HG03139 (cell line): ENCODE data around the gene FBXL20.
"Not testable (repeated sequence)": the region's sequence is repeated elsewhere in the genome, so short reads cannot be mapped to it uniquely, and the experiment has no call there.

Experiments used
- ATAC-seq: cut with Tn5 transposase; IDR thresholded peaks from one replicate; pipeline ENCODE4 v1.9.1; 2021; ENCODE audit not compliant: unreplicated experiment

The FBXL20 gene

GRCh38 chr17:39261286-39261685 lies 140.1 kb downstream of the FBXL20 start:
- no peak for ATAC-seq

- no peak for ATAC-seq
Observed at GRCh38 chr17:39252788-39253460, 148.5 kb downstream of the FBXL20 start.

- no peak for ATAC-seq
Observed at GRCh38 chr17:39251997-39252396, 149.4 kb downstream of the FBXL20 start.

- ATAC-seq = not testable (repeated sequence)
Observed at GRCh38 chr17:39250076-39250475, 151.3 kb downstream of the FBXL20 start.

GRCh38 chr17:39246274-39246673 lies 155.2 kb downstream of the FBXL20 start:
- ATAC-seq = no peak

- ATAC-seq = no peak
Observed at GRCh38 chr17:39244600-39245570, 156.5 kb downstream of the FBXL20 start.

GRCh38 chr17:39244016-39244599 lies 157.3 kb downstream of the FBXL20 start:
- ATAC-seq = no peak

GRCh38 chr17:39243155-39243554 lies 158.3 kb downstream of the FBXL20 start:
- no peak for ATAC-seq

GRCh38 chr17:39240631-39241030 lies 160.8 kb downstream of the FBXL20 start:
- no peak for ATAC-seq

- no peak for ATAC-seq
Observed at GRCh38 chr17:39239640-39240314, 161.6 kb downstream of the FBXL20 start.

GRCh38 chr17:39238311-39238972 lies 163.0 kb downstream of the FBXL20 start:
- ATAC-seq = no peak

GRCh38 chr17:39237586-39237985 lies 163.8 kb downstream of the FBXL20 start:
- no peak for ATAC-seq

- ATAC-seq = no peak
Observed at GRCh38 chr17:39236981-39237441, 164.4 kb downstream of the FBXL20 start.

GRCh38 chr17:39236450-39236927 lies 164.9 kb downstream of the FBXL20 start:
- no peak for ATAC-seq

GRCh38 chr17:39235555-39236449 lies 165.6 kb downstream of the FBXL20 start:
- ATAC-seq = no peak

- no peak for ATAC-seq
Observed at GRCh38 chr17:39231591-39232551, 169.6 kb downstream of the FBXL20 start.

- ATAC-seq = no peak
Observed at GRCh38 chr17:39231091-39231561, 170.3 kb downstream of the FBXL20 start.

GRCh38 chr17:39230361-39230760 lies 171.1 kb downstream of the FBXL20 start:
- no peak for ATAC-seq
